MM.1S (cell line): ENCODE data around the gene ABHD1.

Experiments used
- DNase-seq: peaks from one replicate; pipeline ENCODE4 v3.0.0-alpha.2; 2015
- H2AFZ ChIP-seq: fragments of 300-600 bp; sonication (generic); 2 replicates; pipeline ENCODE4 v1.6.0; 2016; ENCODE audit warnings: antibody characterized with exemption, low read length
- H3F3A ChIP-seq: fragments of 300-600 bp; sonication (generic); 2 replicates; pipeline ENCODE4 v1.6.1; 2016; ENCODE audit warnings: mild to moderate bottlenecking, antibody characterized with exemption, low read length, moderate library complexity, mixed read lengths; ENCODE audit not compliant: insufficient read depth
- H3K27ac ChIP-seq: fragments of 300-600 bp; sonication (generic); 2 replicates; pipeline ENCODE4 v1.5.1; 2016; ENCODE audit warnings: mild to moderate bottlenecking, low read length
- H3K27me3 ChIP-seq: fragments of 300-600 bp; sonication (generic); replicated peaks from 2 replicates; pipeline ENCODE4 v1.6.0; 2016; ENCODE audit warnings: low read length; ENCODE audit not compliant: insufficient read depth
- H3K36me3 ChIP-seq: fragments of 300-600 bp; sonication (generic); replicated peaks from 2 replicates; pipeline ENCODE4 v1.6.1; 2016; ENCODE audit warnings: mild to moderate bottlenecking, low read length, mixed read lengths; ENCODE audit not compliant: insufficient read depth
- H3K4me1 ChIP-seq: fragments of 300-600 bp; sonication (generic); 2 replicates; pipeline ENCODE4 v1.6.1; 2016; ENCODE audit warnings: low read length, mixed read lengths
- H3K4me2 ChIP-seq: fragments of 300-600 bp; sonication (generic); 2 replicates; pipeline ENCODE4 v1.6.0; 2016; ENCODE audit warnings: low read depth, low read length
- H3K4me3 ChIP-seq: fragments of 300-600 bp; sonication (generic); 2 replicates; pipeline ENCODE4 v1.5.1; 2016; ENCODE audit warnings: low read length, mixed read lengths
- H3K79me2 ChIP-seq: fragments of 300-600 bp; sonication (generic); 2 replicates; pipeline ENCODE4 v1.6.1; 2016; ENCODE audit warnings: mixed run types, low read length, mixed read lengths
- H3K9ac ChIP-seq: fragments of 300-600 bp; sonication (generic); 2 replicates; pipeline ENCODE4 v1.6.1; 2016; ENCODE audit warnings: low read length, mixed read lengths
- H3K9me2 ChIP-seq: fragments of 300-600 bp; sonication (generic); replicated peaks from 2 replicates; pipeline ENCODE4 v1.6.1; 2016; ENCODE audit warnings: mild to moderate bottlenecking, low read length, mixed read lengths; ENCODE audit not compliant: insufficient read depth
- H3K9me3 ChIP-seq: fragments of 300-600 bp; sonication (generic); replicated peaks from 2 replicates; pipeline ENCODE4 v1.6.1; 2016; ENCODE audit warnings: mild to moderate bottlenecking, low read length, mixed read lengths; ENCODE audit not compliant: insufficient read depth
- H4K20me1 ChIP-seq: fragments of 300-600 bp; sonication (generic); 2 replicates; pipeline ENCODE4 v1.6.1; 2016; ENCODE audit warnings: mild to moderate bottlenecking, low read length, moderate library complexity, mixed read lengths; ENCODE audit not compliant: insufficient read depth
- CTCF ChIP-seq: fragments of 300-600 bp; sonication (generic); IDR thresholded peaks from 2 replicates; pipeline ENCODE4 v1.5.1; 2016; ENCODE audit warnings: antibody characterized with exemption, low read length, mixed read lengths
- EZH2 ChIP-seq: fragments of 300-600 bp; sonication (generic); optimal IDR thresholded peaks from 2 replicates; pipeline ENCODE3; 2017; ENCODE audit warnings: low read depth, mild to moderate bottlenecking, antibody characterized with exemption, low read length, mixed read lengths
- EZH2phosphoT487 ChIP-seq: fragments of 300-600 bp; sonication (generic); IDR thresholded peaks from 2 replicates; pipeline ENCODE4 v1.6.1; 2018; ENCODE audit warnings: antibody characterized with exemption, low read length

ABHD1 gene

GRCh38 chr2:27143285-27143684 lies 19.7 kb downstream of the ABHD1 start:
- H3K4me2 ChIP-seq: no peak overlapping the region
- H3K9ac ChIP-seq: no peak overlapping the region
- no peak overlapping the region for H3K4me3 ChIP-seq
- H3K27me3 ChIP-seq: no peaks in the 10 kb centered on the region
- no peaks in the 10 kb centered on the region for H3F3A ChIP-seq
- H3K4me1 ChIP-seq: no peaks in the 10 kb centered on the region
- no peaks in the 10 kb centered on the region for H3K79me2 ChIP-seq
- H3K9me3 ChIP-seq: no peaks in the 10 kb centered on the region
- no peak overlapping the region for H2AFZ ChIP-seq
- H3K9me2 ChIP-seq: no peaks in the 10 kb centered on the region
- no peaks in the 10 kb centered on the region for H3K36me3 ChIP-seq
- no peak for DNase-seq
- H3K27ac ChIP-seq: no peak overlapping the region
- H4K20me1 ChIP-seq: no peaks in the 10 kb centered on the region
- TF ChIP-seq CTCF (no peak), EZH2phosphoT487 (no peak), EZH2 (no peak)

GRCh38 chr2:27145682-27146081 lies 22.1 kb downstream of the ABHD1 start:
- H3K9me3 ChIP-seq: no peaks in the 10 kb centered on the region
- no peaks in the 10 kb centered on the region for H3K79me2 ChIP-seq
- no peak overlapping the region for H3K9ac ChIP-seq
- DNase-seq: no peak
- H3K27ac ChIP-seq: no peak overlapping the region
- no peaks in the 10 kb centered on the region for H3K4me1 ChIP-seq
- no peak overlapping the region for H3K4me2 ChIP-seq
- TF ChIP-seq EZH2 (no peak), EZH2phosphoT487 (no peak), CTCF (no peak)
- no peaks in the 10 kb centered on the region for H4K20me1 ChIP-seq
- H3K27me3 ChIP-seq: no peaks in the 10 kb centered on the region
- no peaks in the 10 kb centered on the region for H3F3A ChIP-seq
- no peaks in the 10 kb centered on the region for H3K9me2 ChIP-seq
- H2AFZ ChIP-seq: no peak overlapping the region
- H3K4me3 ChIP-seq: no peak overlapping the region
- H3K36me3 ChIP-seq: no peaks in the 10 kb centered on the region

- no peak overlapping the region for H2AFZ ChIP-seq
- H4K20me1 ChIP-seq: no peaks in the 10 kb centered on the region
- peaks cover 11% of the 10 kb centered on the region for H3K4me1 ChIP-seq
- no peaks in the 10 kb centered on the region for H3K79me2 ChIP-seq
- DNase-seq: no peak
- no peak overlapping the region for H3K4me2 ChIP-seq
- no peaks in the 10 kb centered on the region for H3K36me3 ChIP-seq
- peaks cover 13% of the 10 kb centered on the region for H3F3A ChIP-seq
- TF ChIP-seq EZH2phosphoT487 (no peak), CTCF (no peak), EZH2 (no peak)
- no peak overlapping the region for H3K27ac ChIP-seq
- H3K9me3 ChIP-seq: no peaks in the 10 kb centered on the region
- H3K4me3 ChIP-seq: no peak overlapping the region
- H3K9me2 ChIP-seq: no peaks in the 10 kb centered on the region
- H3K9ac ChIP-seq: no peak overlapping the region
- H3K27me3 ChIP-seq: no peaks in the 10 kb centered on the region
Measured at GRCh38 chr2:27147935-27148334, 24.3 kb downstream of the ABHD1 start.
